OCI-M2 (cell line): Measurements from ENCODE around the gene ACAT2.
"Not testable (repeated sequence)": the region's sequence is repeated elsewhere in the genome, so short reads cannot be mapped to it uniquely, and the experiment has no call there.

Source experiments
- DNase-seq: peaks from one replicate; lab custom pipeline; 2025; ENCODE audit not compliant: unreplicated experiment; lab: John Stamatoyannopoulos, UW

ACAT2 gene

GRCh38 chr6:159729598-159730331 is 32.1 kb upstream of the ACAT2 start:
- no peak for DNase-seq

- no peak for DNase-seq
Measured at GRCh38 chr6:159730332-159730676, 31.5 kb upstream of the ACAT2 start.

GRCh38 chr6:159732550-159732949 is 29.3 kb upstream of the ACAT2 start:
- not testable (repeated sequence) for DNase-seq

- not testable (repeated sequence) for DNase-seq
Measured at GRCh38 chr6:159733395-159733794, 28.4 kb upstream of the ACAT2 start.

GRCh38 chr6:159736908-159737307 is 24.9 kb upstream of the ACAT2 start:
- DNase-seq, result no peak

GRCh38 chr6:159739341-159739740 is 22.5 kb upstream of the ACAT2 start:
- DNase-seq, result no peak

GRCh38 chr6:159742165-159742564 is 19.7 kb upstream of the ACAT2 start:
- no peak for DNase-seq

- DNase-seq, result no peak
Measured at GRCh38 chr6:159745081-159745480, 16.8 kb upstream of the ACAT2 start.

- no peak for DNase-seq
Measured at GRCh38 chr6:159746759-159747158, 15.1 kb upstream of the ACAT2 start.

- not testable (repeated sequence) for DNase-seq
Measured at GRCh38 chr6:159748127-159748526, 13.7 kb upstream of the ACAT2 start.

- DNase-seq, result no peak
Measured at GRCh38 chr6:159751448-159751847, 10.4 kb upstream of the ACAT2 start.

GRCh38 chr6:159753081-159753872 is 8.6 kb upstream of the ACAT2 start:
- no peak for DNase-seq

- no peak for DNase-seq
Measured at GRCh38 chr6:159754401-159754800, 7.4 kb upstream of the ACAT2 start.

- no peak for DNase-seq
Measured at GRCh38 chr6:159754959-159755914, 6.6 kb upstream of the ACAT2 start.

GRCh38 chr6:159756508-159756907 is 5.3 kb upstream of the ACAT2 start:
- no peak for DNase-seq

GRCh38 chr6:159758031-159759001 is 3.5 kb upstream of the ACAT2 start:
- no peak for DNase-seq

GRCh38 chr6:159759645-159760044 is 2.2 kb upstream of the ACAT2 start:
- DNase-seq, result no peak

- no peak for DNase-seq
Measured at GRCh38 chr6:159760602-159761057, 1.2 kb upstream of the ACAT2 start.

GRCh38 chr6:159761129-159761872 is 544 bp upstream of the ACAT2 start:
- no peak for DNase-seq
